HG03097 (cell line): ENCODE results near the gene ACADM.
"Not testable (repeated sequence)": the region's sequence is repeated elsewhere in the genome, so short reads cannot be mapped to it uniquely, and the experiment has no call there.

ENCODE experiments used
- ATAC-seq: cut with Tn5 transposase; IDR thresholded peaks from one replicate; pipeline ENCODE4 v1.9.1; 2021; ENCODE audit not compliant: unreplicated experiment, low FRiP score

Gene ACADM

DNA sequence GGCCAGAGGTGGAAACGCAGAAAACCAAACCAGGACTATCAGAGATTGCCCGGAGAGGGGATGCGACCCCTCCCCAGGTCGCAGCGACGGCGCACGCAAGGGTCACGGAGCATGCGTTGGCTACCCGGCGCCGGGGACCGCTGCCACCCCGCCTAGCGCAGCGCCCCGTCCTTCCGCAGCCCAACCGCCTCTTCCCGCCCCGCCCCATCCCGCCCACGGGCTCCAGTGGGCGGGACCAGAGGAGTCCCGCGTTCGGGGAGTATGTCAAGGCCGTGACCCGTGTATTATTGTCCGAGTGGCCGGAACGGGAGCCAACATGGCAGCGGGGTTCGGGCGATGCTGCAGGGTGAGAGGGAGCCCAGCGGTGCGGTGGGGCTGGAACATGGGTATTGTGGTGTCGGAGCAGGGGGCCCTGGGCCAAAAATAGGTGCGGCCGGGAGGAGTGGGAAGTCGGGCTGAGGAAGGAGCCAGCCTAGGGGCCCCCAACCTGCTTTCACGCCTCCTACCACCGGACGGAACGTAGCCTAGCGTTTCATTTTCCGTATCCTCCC lies at the start of gene ACADM:
Gene ACADM, plus strand, starts transcription at position 238 of the 551 bp plus-strand sequence. Its CDS starts 79 bp downstream, at position 317.
- ATAC-seq = peak; percentile 96

DNA sequence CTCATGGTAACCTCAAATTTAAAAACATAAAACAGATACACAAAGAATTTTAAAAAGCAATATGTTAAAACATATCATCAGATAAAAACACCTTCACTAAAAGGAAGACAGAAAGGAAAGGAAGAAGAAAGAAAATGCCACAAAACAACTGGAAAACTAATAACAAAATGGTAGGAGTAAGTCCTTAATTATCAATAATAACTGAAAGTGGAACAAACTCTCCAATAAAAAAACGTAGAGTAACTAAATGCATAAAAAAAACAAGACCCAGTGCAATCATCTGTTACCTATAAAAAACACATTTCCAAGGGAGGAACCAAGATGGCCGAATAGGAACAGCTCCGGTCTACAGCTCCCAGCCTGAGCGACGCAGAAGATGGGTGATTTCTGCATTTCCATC lies 47.1 kb upstream of the ACADM start:
- no peak for ATAC-seq

DNA sequence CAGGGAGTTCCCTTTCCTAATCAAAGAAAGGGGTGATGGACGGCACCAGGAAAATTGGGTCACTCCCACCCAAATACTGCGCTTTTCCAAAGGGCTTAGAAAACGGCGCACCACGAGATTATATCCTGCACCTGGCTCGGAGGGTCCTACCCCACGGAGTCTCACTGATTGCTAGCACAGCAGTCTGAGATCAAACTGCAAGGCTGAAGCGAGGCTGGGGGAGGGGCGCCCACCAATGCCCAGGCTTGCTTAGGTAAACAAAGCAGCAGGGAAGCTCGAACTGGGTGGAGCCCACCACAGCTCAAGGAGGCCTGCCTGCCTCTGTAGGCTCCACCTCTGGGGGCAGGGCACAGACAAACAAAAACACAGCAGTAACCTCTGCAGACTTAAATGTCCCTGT lies 46.5 kb upstream of the ACADM start:
- ATAC-seq = not testable (repeated sequence)

DNA sequence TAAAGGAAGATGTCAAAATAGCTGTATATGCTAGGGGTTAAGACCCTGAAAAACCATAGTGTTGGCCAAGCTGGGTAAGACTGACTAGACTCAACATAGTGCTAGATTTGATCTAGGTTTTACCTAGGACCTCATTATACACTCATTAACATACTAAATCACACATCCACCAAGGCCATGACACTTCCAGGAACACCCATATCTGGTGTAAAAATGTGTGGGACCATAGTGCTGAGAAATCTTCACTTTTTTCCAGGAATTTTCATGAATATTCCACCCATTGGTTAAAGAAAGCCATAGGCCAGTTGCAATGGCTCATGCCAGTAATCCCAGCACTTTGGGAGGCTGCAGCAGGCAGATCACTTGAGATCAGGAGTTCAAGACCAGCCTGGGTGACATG lies 34.0 kb upstream of the ACADM start:
- no peak for ATAC-seq

DNA sequence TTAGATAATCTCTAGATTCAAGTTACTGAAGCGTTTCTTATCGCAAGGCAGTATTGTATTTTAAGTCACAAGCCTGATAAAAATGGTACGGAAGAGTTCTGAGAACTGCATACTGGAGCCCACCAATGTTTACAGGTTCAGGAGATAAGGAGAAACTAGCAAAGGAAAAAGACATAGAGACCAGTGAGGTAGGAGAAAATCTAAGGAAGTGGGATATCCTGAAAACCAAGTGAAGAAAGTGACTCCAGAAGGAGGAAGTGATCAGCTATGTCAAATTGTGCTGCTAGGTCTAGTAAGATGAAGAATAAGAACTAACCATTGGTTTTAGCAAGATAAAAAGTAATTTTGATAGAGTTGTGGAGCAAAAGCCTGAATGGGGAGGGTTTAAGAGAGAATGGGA lies 31.0 kb upstream of the ACADM start:
- no peak for ATAC-seq

DNA sequence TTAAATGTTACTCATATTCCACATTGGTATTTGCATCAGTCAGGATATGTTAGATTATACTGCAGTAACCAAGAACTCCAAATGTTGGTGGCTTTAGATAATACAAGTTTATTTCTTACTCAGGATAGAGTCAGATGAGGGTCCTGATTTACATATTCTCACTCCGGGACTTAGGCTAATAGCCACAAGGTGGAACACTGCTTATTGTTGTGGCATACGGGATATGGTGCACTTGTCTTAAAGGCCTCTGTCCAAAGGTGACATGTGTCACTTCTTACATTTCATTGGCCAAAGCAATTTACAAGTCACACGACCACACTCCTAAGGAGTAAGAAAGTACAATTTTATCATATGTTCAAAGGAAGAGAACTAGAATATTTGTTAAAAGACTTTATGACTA lies 28.5 kb upstream of the ACADM start:
- ATAC-seq = no peak

DNA sequence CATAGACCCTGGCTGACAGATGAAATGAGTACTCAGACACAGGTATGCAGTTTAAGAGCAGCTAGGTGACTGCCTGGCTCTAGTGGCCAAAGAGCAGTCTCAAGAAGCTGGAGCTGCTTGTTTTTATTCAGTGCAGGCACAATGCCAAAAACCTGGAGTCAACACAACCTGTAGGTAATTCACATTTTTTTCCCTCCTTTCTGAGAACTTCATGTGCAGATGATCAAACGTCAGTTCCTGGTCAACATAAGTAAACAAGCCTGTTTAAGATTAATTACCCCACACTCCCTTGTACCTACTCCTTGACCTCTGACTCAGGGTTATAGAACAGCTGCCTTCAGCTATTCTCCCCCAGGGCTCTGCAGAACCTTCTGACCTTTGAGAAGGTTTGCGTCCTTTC lies 17.3 kb upstream of the ACADM start:
- ATAC-seq = no peak

DNA sequence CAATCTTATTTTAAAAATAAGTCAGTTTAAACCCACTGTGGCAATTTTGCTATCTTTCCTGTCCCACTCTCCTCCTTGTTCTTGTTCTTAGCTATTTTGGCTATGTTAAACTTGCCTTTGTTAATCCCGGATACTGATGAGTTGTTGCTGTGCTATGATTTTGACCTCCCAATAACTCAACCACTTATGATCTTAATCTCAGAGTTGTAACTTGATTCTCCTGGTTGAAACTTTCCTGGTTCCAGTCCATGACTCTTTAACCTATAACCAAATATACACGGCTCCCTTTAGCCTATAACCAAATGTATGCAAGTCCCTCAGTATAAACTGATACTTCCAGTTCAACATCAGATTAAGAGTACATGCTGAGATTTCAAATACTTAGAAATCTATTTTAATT lies 15.6 kb upstream of the ACADM start:
- ATAC-seq = no peak

DNA sequence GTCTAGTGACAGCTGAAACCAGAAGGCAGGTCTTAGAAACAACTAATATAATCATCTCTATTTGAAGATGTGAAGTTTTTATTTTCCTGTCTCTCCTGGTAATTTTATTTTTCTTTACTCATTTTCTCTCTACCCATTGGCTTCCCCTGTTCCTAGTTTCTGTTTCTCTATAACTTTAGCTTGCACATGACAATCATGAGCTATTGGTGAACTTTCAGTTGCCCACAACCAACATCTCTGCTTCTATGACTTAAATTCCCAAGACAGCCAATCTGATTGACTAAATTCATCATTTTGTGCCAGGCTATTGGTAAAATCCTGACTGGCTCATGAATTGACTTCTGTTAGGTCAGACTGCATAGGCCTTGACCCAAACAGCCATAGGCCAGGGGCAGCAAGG lies 13.7 kb upstream of the ACADM start:
- no peak for ATAC-seq

DNA sequence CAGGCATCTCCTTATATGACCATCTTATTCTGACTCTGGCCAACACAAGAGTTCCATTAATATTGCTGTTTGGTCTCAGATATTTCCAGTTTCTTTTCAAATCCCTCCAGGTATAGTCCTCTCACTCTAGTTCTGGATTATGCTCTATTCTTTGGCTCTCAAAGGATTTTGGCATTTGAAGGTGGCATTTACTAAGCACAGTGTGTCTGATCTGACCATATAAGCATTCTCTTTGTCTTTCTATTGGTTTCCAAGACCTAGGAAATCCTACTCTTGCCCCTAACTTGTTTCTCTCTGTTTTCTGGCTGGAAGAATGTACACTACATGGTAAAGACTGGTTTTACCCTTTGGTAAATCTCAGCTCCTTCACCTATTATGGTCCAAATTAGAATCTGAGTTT lies 12.7 kb upstream of the ACADM start:
- no peak for ATAC-seq

DNA sequence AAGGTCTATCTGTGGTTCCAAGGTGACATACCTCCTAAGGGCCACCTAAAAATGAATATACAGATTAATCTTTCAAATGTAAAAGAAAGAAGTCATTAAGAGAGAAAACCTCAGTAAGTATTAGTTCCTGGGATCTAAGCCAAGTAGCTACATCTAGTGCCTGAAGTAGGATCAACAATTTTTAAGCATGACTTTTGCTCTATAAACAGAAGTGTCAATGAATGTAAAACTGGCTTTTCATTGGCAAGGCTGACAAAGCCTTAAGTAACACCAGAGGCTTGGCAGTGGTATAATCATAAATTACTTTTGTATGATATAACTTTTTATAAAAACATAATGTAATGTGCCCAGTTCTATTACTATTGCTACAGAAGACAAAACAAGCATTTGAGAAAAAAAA lies 12.2 kb upstream of the ACADM start:
- ATAC-seq = no peak

DNA sequence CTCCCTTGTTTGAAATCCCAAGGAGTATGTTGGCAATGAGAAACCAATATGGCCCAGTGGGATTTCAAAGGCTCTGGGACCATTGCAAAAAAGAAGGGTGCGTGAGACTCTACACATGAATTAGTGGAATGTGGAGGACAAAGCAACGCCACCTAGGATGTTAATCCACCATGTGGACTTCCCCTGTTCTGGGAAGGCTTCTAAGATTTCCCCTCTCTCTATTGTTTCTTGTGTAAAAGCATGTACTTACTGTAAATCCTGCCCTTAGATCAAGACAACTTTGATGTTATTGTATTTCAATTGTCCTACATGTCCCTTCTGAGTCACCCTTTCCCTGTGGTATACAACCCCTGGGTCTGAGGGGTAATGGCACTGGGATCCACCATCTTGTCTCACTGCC lies 4.7 kb upstream of the ACADM start:
- ATAC-seq = no peak

DNA sequence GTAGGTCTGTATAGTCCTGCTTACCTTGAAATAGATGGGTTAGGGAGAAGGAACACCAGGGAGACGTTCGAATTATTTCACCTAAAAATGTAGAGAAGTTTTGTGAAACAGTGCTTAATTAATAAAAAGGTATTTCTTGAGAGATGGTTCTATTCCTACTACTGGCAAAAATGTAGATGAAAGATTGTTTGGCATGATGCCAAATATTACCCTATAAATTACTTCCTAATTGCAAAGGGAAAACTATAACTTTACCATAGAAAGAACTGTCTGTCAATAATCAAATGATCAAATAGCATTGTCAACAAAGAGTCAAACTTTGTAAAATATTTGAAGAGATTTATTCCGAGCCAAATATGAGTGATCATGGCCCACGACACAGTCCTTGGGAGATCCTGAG lies 4.2 kb upstream of the ACADM start:
- ATAC-seq = no peak

DNA sequence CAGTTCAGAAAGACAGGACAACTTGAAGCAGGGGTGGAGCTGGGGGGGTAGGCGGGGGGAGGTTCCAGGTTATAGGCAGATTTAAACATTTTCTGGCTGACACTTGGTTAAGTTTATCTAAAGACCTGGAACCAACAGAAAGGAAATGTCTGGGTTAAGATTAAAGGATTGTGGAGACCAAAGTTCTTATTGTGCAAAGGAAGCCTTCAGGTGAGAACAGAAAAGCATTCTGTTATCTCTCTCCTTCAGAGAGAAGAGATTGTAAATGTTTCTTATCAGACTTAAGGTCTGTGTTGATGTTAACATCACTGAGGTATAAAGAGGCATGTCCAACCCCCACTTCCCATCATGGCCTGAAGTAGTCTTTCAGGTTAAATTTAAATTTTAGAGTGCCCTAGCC lies 3.7 kb upstream of the ACADM start:
- ATAC-seq = no peak

DNA sequence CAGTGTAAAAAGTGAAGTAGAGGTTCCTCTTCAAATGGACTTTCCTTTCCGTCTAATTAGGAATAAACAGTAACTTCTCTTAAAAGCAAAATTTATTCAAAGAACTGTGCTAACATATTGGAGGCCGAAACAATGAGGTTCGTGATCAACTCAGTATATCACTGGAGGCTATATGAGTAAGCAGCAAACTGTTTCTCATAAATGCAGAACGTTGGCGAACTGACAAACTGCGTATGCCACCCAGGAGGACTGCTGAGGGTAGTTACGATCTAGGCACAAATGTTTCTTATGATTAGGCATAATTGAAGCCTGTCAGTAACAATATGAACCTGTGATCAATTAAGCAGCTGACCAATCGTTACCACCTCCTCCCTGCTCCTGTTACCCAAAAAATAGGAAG lies 2.3 kb upstream of the ACADM start:
- ATAC-seq = not testable (repeated sequence)

DNA sequence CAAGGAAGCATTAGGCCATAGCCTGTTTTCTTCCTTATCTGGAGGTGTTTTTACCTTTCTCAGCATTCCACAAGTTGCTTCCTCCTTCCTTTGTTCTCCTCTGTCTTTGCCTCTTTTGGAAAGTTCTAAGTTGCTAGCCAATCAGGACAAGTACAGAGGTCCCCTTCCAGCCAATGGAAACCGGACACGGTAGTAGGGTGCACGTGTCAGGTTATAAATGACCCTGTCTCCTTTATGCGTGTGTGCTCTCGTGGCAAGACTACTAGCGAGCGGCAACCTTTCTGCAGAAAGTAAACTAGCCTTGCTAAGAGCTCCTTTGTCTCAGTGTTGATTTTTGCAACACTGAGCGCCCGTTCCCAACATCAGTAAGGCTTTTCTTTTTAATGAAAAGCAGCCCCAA lies 1.5 kb upstream of the ACADM start:
- ATAC-seq = no peak

DNA sequence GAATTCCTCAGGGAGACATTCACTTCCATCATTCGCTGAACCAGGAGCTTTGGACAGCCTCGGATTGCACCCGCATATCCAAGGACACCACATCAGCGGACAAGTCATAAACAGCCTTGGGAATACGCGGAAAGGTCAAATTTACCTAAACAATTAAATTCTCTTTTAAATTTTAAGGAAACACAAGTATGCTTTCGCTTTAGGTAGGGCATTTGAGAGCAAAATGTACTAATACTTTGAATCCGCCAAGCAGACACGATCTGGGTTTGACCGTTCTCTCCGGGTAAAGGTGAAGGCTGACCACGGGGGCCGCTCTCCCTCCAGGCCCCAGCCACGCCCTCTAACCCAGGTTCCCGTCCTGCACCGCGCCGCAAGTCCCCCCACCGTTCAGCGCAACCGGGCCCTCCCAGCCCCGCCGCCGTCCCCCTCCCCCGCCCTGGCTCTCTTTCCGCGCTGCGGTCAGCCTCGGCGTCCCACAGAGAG lies 479 bp upstream of the ACADM start:
- ATAC-seq = peak; percentile 78

DNA sequence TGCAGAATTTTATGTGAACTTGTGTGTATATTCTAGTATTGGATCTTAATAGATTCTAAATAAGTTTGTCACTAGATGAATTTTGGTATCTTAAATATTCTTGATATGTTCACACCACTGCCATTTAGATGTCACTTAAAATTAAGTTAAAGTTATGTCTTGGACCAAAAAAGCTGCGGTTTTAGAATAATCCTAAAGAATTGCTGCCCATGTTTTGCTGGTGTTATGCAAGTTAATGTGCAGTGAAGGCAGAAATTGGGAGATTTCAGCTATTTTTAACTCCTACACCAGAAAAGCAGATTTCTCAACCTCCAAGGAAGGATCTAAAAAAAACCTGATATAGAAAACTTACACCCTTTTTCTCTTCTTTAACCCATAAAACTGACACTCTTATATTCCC lies 757 bp downstream of the ACADM start:
- no peak for ATAC-seq

DNA sequence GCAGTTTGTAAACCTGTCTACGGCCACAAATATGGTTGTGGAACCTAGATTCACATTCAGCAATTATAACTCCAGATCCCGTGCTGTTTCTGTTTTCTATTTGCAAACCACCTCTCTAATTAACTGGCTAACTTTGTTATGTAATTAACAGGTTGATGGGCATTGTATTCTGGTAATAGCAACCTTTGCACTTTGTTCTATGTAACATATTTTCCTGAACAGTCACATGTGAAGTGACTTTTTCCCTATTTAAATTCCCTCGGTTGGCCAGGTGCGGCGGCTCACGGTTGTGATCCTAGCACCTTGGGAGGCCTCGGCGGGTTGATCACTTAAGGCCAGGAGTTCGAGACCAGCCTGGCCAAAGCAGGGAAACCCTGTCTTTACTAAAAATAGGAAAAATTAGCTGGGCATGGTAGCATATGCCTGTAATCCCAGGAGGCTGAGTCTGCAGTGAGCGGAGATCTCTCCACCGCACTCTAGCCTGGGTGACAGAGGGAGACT lies 1.4 kb downstream of the ACADM start:
- no peak for ATAC-seq

DNA sequence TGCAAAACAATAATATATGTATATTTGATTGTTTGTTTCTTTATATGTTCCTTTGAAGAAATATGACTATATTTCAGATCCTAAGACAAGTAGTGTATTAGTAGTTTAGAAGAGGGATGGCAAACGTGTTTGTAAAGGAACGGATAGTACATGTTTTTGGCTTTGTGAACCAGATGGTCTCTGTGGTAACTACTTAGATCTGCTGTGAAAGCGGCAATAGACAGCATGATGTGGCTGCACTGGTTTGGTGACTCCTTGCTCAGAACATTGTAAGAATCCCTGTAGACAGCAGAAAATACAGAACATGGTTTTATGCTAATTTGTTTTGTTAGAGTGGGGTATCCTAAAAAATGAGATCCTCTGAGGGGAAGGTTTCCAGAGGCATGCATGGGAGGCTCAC lies 3.1 kb downstream of the ACADM start:
- no peak for ATAC-seq

DNA sequence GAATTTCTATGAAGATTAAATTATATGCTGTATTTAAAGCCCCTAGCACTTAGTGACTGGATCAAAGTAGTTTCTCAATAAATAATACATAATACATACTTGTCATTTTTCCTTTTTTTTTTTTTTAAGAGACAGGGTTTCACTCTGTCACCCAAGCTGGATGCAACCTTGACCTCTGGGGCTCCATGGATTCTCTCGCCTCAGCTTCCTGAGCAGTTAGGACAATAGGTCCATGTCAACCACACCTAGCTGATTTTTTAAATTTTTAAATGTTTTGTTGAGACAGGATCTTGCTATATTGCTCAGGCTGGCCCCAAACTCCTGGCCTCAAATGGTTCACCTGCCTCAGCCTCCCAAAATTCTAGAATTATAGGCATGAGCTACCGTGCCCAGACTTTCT lies 5.9 kb downstream of the ACADM start:
- no peak for ATAC-seq

DNA sequence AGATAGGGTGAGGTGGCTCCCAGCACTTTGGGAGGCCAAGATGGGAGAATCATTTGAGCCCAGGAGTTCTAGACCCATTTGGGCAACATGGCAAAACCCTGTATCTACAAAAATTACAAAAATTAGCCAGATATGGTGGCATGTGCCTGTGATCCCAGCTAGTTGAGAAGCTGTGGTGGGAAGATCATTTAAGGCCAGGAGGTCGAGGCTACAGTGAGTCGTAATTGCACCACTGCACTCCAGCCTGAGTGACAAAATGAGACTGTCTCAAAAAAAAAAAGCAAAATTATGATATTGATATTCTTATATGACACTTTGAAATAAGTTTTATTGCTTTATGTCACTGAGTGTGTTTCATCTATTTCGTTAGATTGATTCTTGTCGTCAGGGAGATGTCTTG lies 7.4 kb downstream of the ACADM start:
- no peak for ATAC-seq

DNA sequence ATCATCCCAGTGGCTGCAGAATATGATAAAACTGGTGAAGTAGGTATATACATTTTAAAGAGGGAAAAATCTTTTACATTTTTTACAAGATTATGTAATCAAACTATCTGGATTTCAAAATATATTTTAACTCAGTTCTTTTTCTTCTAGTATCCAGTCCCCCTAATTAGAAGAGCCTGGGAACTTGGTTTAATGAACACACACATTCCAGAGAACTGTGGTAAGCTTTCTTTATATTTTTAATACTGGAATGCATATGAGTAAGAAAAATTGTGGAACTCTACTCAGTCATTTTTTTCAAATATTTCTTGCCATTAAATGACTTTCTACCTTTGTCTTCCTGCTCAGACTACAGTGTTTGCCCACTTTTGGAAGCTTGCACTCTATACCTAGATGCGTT lies 8.2 kb downstream of the ACADM start:
- ATAC-seq = no peak
